Right atrium auricular region (tissue), 2 donors: ENCODE data around the gene BPHL. TPM values are rescaled to one million over a fixed set of nuclear protein-coding genes. Genes with fewer than 3 reads are reported as not detected.

ENCODE experiments used
- DNase-seq: peaks from one replicate; pipeline ENCODE4 v3.0.0-alpha.2; 2019; ENCODE audit warnings: low spot score
- H3K27ac ChIP-seq, 2 donors: fragments of 200-600 bp; sonication (generic); 1 replicate in 1 of 2; 2 replicates in 1 of 2; pipeline ENCODE4 v1.5.1; 2016 to 2019
- H3K27me3 ChIP-seq, 2 donors: fragments of 200-600 bp; sonication (generic); one replicate each; pipeline versions ENCODE4 v1.5.1 to v1.6.0; 2017 to 2019
- H3K36me3 ChIP-seq: fragments of 200-600 bp; sonication (generic); one replicate; pipeline ENCODE4 v1.5.1; 2016
- H3K4me1 ChIP-seq, 2 donors: fragments of 200-600 bp; sonication (generic); one replicate each; pipeline versions ENCODE4 v1.5.1 to v1.6.0; 2017 to 2019
- H3K4me3 ChIP-seq, 2 donors: fragments of 200-600 bp; sonication (generic); 1 replicate in 1 of 2; 2 replicates in 1 of 2; pipeline ENCODE4 v1.5.1; 2017 to 2019; ENCODE audit warnings: mild to moderate bottlenecking in 1 of 2, moderate library complexity in 1 of 2
- H3K9me3 ChIP-seq, 2 donors: fragments of 200-600 bp; sonication (generic); one replicate each; pipeline ENCODE4 v1.5.1; 2019
- total RNA-seq, 2 donors: library from RNA; depleted of rRNA; stranded (reverse); fragments of >200 nt; gene quantifications; one replicate each; pipeline ENCODE4 v1.1.0, GENCODE V29; 2016
- TF ChIP-seq, protein P1 (sequence below), 2 donors: fragments of 200-600 bp; sonication (generic); IDR thresholded peaks; one replicate each; pipeline ENCODE4 v1.5.1; 2019; ENCODE audit warnings: antibody characterized with exemption in 2 of 2

Gene BPHL
- total RNA-seq, 2 donors from 2014 or later, result 5.4 to 10.6 TPM

DNA sequence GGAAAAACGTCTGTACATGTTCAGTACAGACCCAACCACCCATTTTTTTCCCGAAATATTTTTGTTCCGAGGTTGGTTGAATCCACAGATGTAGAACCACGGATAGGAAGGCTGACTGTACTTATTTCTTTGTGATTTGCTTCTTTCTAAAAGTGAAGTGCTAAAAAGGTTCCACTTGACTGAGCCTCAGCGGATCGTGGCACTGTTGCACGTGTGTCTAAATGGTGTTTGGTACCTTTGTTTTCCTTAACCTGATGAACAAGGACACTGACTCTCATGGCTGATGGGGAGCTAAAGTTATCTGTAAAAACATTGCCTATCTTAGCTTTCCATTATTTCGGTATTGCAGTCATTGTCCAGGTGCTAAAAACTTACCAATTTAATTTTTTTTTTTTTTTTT is 6.2 kb downstream of the BPHL start:
- Histone ChIP-seq H3K27ac (no peak overlapping the region), H3K27me3 (no peaks in the 10 kb centered on the region), H3K4me1 (no peaks in the 10 kb centered on the region), H3K36me3 (no peaks in the 10 kb centered on the region), H3K4me3 (no peak overlapping the region), H3K9me3 (no peaks in the 10 kb centered on the region)
- DNase-seq, result no peak
- TF ChIP-seq, protein P1, sequence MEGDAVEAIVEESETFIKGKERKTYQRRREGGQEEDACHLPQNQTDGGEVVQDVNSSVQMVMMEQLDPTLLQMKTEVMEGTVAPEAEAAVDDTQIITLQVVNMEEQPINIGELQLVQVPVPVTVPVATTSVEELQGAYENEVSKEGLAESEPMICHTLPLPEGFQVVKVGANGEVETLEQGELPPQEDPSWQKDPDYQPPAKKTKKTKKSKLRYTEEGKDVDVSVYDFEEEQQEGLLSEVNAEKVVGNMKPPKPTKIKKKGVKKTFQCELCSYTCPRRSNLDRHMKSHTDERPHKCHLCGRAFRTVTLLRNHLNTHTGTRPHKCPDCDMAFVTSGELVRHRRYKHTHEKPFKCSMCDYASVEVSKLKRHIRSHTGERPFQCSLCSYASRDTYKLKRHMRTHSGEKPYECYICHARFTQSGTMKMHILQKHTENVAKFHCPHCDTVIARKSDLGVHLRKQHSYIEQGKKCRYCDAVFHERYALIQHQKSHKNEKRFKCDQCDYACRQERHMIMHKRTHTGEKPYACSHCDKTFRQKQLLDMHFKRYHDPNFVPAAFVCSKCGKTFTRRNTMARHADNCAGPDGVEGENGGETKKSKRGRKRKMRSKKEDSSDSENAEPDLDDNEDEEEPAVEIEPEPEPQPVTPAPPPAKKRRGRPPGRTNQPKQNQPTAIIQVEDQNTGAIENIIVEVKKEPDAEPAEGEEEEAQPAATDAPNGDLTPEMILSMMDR (IDR thresholded peaks at IDR 0.05), result no peak

DNA sequence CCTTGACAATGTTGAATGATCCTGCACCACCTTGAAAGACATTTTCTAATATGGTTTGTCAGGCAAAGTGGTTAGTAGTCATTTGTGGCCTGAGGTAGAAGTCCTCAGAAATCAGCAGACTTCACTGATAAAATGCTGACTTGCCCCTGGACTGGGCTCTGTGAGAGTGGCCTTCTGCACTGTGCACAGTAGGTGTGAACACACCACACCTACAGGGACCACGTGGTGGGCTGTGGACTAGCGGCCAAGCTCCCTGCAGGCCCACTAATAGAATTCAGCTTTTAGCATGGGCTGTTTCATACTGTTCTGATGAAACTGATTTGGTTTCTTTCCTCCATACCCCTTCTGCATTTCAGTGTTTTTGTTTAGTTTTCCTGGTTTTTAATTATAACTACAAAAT is 7.3 kb downstream of the BPHL start:
- Histone ChIP-seq H3K9me3 (no peaks in the 10 kb centered on the region), H3K27ac (no peak overlapping the region), H3K27me3 (no peaks in the 10 kb centered on the region), H3K4me3 (no peak overlapping the region), H3K4me1 (no peaks in the 10 kb centered on the region), H3K36me3 (peaks cover 6% of the 10 kb centered on the region)
- DNase-seq, result no peak
- TF ChIP-seq, protein P1 (IDR thresholded peaks at IDR 0.05), result no peak

- no peaks in the 10 kb centered on the region for H3K27me3 ChIP-seq
- no peak for DNase-seq
- H3K4me3 ChIP-seq, result no peak overlapping the region
- H3K4me1 ChIP-seq, result no peaks in the 10 kb centered on the region
- no peaks in the 10 kb centered on the region for H3K9me3 ChIP-seq
- peaks cover 6% of the 10 kb centered on the region for H3K36me3 ChIP-seq
- no peak overlapping the region for H3K27ac ChIP-seq
- TF ChIP-seq, protein P1 (IDR thresholded peaks at IDR 0.05), result no peak
Measured at GRCh38 chr6:3128356-3129108, 10.0 kb downstream of the BPHL start.

- no peaks in the 10 kb centered on the region for H3K27me3 ChIP-seq
- DNase-seq, result no peak
- no peaks in the 10 kb centered on the region for H3K4me1 ChIP-seq
- no peaks in the 10 kb centered on the region for H3K9me3 ChIP-seq
- H3K27ac ChIP-seq, result no peak overlapping the region
- H3K36me3 ChIP-seq, result peaks cover 6% of the 10 kb centered on the region
- TF ChIP-seq, protein P1 (IDR thresholded peaks at IDR 0.05), result no peak
- no peak overlapping the region for H3K4me3 ChIP-seq
Measured at GRCh38 chr6:3131695-3132094, 13.2 kb downstream of the BPHL start.

GRCh38 chr6:3133515-3133914 is 15.0 kb downstream of the BPHL start:
- peaks cover 6% of the 10 kb centered on the region for H3K36me3 ChIP-seq
- no peaks in the 10 kb centered on the region for H3K9me3 ChIP-seq
- H3K27me3 ChIP-seq, result no peaks in the 10 kb centered on the region
- H3K27ac ChIP-seq, result no peak overlapping the region
- no peaks in the 10 kb centered on the region for H3K4me1 ChIP-seq
- no peak overlapping the region for H3K4me3 ChIP-seq
- DNase-seq, result no peak
- TF ChIP-seq, protein P1 (IDR thresholded peaks at IDR 0.05), result no peak
